ENCODE measurements around the gene STAM.

Gene STAM

GRCh38 chr10:17662193-17663138 lies 18.5 kb downstream of the STAM start:
- TF ChIP-seq ZFP3 (tag by site-specific recombination; IDR thresholded peaks at IDR 0.05; ENCODE audit: low read depth) (no peak), PRDM10 (tag by site-specific recombination; IDR thresholded peaks at IDR 0.05) (0 out of 2 replicates have a peak, but pooled peaks have one; percentile 27)
- CTCF ChIA-PET = interaction anchor here (0.7 kb wide), 1 partner anchor 45 kb away, joined by 3 read pairs; no protein-coding TSS in a partner anchor
- Histone ChIP-seq H3K9me3 (ENCODE audit: control insufficient read depth, insufficient read depth, low read depth, low read length) (no peaks in the 10 kb centered on the region), H3K36me3 (ENCODE audit: control insufficient read depth in 2 of 2, insufficient read depth in 1 of 2, low read length in 2 of 2) (peaks cover 0 to 7% of the 10 kb centered on the region in 2 experiments; a peak in 1 of 3 replicates), H3K4me3 (ENCODE audit: low read depth, low read length) (no peak overlapping the region), H3K27ac (ENCODE audit: extremely low read depth, low read depth, low read length) (no peak overlapping the region), H3K4me1 (ENCODE audit: control insufficient read depth, insufficient read depth, low read length) (no peaks in the 10 kb centered on the region)
- POLR2A ChIA-PET = interaction anchor here (1.9 kb wide), 1 partner anchor 19 kb away, joined by 6 read pairs; the partner anchor contains the start of gene STAM

- Histone ChIP-seq H3K27ac (ENCODE audit: extremely low read depth, low read depth, low read length) (no peak overlapping the region), H3K4me1 (ENCODE audit: control insufficient read depth, insufficient read depth, low read length) (no peaks in the 10 kb centered on the region), H3K36me3 (ENCODE audit: control insufficient read depth in 2 of 2, insufficient read depth in 1 of 2, low read length in 2 of 2) (peaks cover 0 to 7% of the 10 kb centered on the region in 2 experiments; a peak in 1 of 3 replicates), H3K9me3 (ENCODE audit: control insufficient read depth, insufficient read depth, low read depth, low read length) (no peaks in the 10 kb centered on the region), H3K4me3 (ENCODE audit: low read depth, low read length) (no peak overlapping the region)
- CTCF ChIA-PET = interaction anchor here (0.7 kb wide), 1 partner anchor 46 kb away, joined by 3 read pairs; no protein-coding TSS in a partner anchor
- no peak for TF ChIP-seq ZNF112 (tag by site-specific recombination; IDR thresholded peaks at IDR 0.05)
- no peak for TF ChIP-seq ZNF791 (tag by site-specific recombination; IDR thresholded peaks at IDR 0.05)
- no peak for TF ChIP-seq ZNF211 (tag by site-specific recombination; IDR thresholded peaks at IDR 0.05; ENCODE audit: low read depth)
- no peak for TF ChIP-seq ZNF624 (tag by site-specific recombination; IDR thresholded peaks at IDR 0.05)
- no peak for TF ChIP-seq FEZF1 (tag by site-specific recombination; IDR thresholded peaks at IDR 0.05)
- no peak for TF ChIP-seq ZNF529 (tag by site-specific recombination; IDR thresholded peaks at IDR 0.05; ENCODE audit: insufficient replicate concordance)
- no peak for TF ChIP-seq PRDM2 (tag by site-specific recombination; IDR thresholded peaks at IDR 0.05; ENCODE audit: borderline replicate concordance)
- TF ChIP-seq SETDB1 (IDR thresholded peaks at IDR 0.05; ENCODE audit: insufficient read length, low read length) = no peak
- no peak for TF ChIP-seq ZBTB11 (tag by site-specific recombination; conservative IDR thresholded peaks at IDR 0.05; ENCODE audit: low read depth)
- TF ChIP-seq ZNF366 (tag by site-specific recombination; conservative IDR thresholded peaks at IDR 0.05) = no peak
- no peak for TF ChIP-seq ZNF521 (tag by site-specific recombination; IDR thresholded peaks at IDR 0.05)
- TF ChIP-seq ZNF76 (tag by site-specific recombination; IDR thresholded peaks at IDR 0.05; ENCODE audit: borderline replicate concordance, low read depth) = no peak
- TF ChIP-seq ZNF426 (tag by site-specific recombination; IDR thresholded peaks at IDR 0.05) = no peak
- TF ChIP-seq ZNF514 (tag by site-specific recombination; IDR thresholded peaks at IDR 0.05) = no peak
- no peak for TF ChIP-seq ZNF37A (tag by site-specific recombination; IDR thresholded peaks at IDR 0.05)
- no peak for TF ChIP-seq RBAK (tag by site-specific recombination; IDR thresholded peaks at IDR 0.05)
- no peak for TF ChIP-seq ZSCAN16 (tag by site-specific recombination; IDR thresholded peaks at IDR 0.05)
- TF ChIP-seq ZNF174 (tag by site-specific recombination; IDR thresholded peaks at IDR 0.05) = no peak
- POLR2A ChIA-PET = no interaction called here
These were observed 19.5 kb downstream of the STAM start for GRCh38 chr10:17663450-17663849.
